Fibroblast of upper back skin (primary cell): ENCODE measurements around the gene FAM89B.

Experiments used
- DNase-seq: peaks from one replicate; pipeline ENCODE4 v3.0.0-alpha.2; 2013

FAM89B gene

GRCh38 chr11:65591939-65592857 lies 19.9 kb downstream of the FAM89B start:
- DNase-seq, result peak; percentile 59

DNA sequence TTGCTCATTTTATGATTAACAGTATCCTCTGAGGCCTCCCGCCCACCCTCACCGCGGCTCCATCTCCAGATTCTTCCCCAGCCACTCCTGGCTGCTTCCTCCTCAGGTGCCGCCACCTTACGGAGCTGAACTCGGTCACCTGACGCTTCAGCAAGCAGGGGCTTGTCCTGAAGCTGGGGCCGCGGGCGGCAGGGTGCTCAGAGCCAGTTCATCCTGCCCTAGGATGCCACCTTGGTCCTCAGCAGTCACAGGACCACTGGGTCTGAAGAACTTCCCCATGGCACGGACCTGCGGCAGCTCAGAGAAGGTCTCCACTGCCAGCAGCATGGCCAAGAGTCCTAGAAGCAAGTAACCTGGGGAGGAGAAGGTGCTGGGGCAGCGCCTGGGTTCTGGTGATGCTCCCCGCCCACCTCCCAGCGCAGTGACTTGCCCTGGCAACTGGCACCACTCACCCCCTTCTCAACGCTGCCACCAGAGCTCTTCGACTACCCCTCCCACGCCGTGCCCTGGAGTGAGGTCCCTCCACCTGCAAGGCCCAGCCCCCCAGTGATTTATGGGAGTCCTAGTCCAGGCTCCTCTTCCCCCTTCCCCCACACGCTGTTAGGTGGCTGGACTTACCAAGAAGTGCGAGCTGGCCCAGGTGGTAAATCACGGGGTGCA lies 20.6 kb downstream of the FAM89B start:
- DNase-seq, result no peak

GRCh38 chr11:65593518-65594414 lies 21.4 kb downstream of the FAM89B start:
- no peak for DNase-seq

- DNase-seq, result no peak
Measured at GRCh38 chr11:65595131-65595530, 22.8 kb downstream of the FAM89B start.

DNA sequence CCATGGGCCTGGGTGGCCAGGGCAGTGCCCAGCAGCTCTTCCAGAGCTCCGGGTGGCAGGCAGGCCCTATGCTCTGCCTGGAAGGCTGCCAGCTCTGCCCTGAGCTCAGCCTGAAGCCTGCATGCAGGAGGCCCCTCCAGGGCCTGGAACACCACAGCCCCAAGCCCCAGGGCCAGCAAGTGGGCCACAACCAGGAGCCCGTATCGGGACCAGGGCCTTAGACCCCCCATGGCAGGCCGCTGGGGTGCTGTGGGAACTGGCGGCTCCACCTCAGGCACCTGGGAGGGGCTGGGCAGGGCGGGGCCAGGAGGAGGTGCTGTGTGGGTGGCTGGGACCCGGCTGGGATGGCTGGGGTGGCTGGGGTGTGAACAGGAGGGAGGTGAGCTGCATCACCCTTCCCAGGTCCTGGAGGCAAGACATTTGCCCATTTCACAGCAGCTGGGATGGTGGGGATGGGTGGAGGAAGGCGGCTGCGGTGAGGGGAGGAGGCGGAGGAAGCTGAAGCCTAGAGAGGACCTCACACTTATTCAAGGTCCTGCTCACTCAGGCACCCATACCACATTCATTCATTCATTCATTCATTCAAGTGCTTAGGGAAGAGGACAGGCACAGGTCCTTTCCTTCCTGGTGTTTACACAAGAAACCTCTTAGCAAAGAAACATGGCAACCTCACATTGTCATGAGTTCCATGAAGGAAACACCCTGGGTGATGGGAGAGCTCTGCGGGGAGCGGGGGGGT lies 23.4 kb downstream of the FAM89B start, which contains the start of gene KCNK7:
Gene KCNK7, minus strand, starts transcription at position 258 of the 739 bp plus-strand sequence. Its CDS starts 28 bp downstream, at position 230.
- DNase-seq, result no peak

DNA sequence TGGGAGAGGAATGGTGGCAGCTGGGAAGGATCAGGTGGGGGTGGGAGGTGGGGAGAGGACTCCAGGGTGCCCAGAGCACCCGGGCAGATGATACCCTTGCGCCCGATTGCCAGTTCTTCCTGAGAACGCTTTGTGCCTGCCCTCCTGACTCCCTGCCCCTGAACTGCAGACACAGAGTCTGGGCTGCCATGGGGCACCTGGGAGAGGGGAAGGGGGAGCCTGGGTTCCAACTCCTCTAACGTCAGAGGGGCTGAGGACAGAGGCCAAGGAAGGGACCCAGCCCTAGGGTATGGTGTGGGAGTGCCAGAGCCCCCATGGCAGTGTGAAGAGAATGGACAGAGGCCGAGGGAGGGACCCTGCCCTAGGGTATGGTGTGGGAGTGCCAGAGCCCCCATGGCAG lies 24.2 kb downstream of the FAM89B start:
- DNase-seq, result no peak

- DNase-seq, result no peak
Measured at GRCh38 chr11:65598258-65598699, 25.9 kb downstream of the FAM89B start.

- DNase-seq, result no peak
Measured at GRCh38 chr11:65599216-65599954, 27.0 kb downstream of the FAM89B start.

DNA sequence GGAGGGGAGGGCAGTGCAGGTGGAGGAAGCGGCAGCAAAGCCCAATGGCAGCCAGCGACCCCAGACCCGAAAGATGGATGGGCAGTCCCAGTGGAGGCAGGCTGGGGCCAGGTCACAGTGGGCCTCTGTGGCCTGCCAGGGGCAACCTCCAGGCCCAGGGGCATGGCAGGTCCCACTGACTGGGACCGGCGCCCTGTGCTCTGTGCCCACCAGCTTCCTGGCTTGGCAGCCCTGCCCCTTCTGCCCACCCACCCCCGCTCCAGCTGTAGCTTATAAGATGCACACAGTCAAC lies 27.6 kb downstream of the FAM89B start:
- no peak for DNase-seq

- no peak for DNase-seq
Measured at GRCh38 chr11:65604258-65604657, 31.9 kb downstream of the FAM89B start.

GRCh38 chr11:65606876-65607613 lies 34.7 kb downstream of the FAM89B start:
- DNase-seq, result peak; percentile 96

- no peak for DNase-seq
Measured at GRCh38 chr11:65607614-65608426, 35.5 kb downstream of the FAM89B start.

DNA sequence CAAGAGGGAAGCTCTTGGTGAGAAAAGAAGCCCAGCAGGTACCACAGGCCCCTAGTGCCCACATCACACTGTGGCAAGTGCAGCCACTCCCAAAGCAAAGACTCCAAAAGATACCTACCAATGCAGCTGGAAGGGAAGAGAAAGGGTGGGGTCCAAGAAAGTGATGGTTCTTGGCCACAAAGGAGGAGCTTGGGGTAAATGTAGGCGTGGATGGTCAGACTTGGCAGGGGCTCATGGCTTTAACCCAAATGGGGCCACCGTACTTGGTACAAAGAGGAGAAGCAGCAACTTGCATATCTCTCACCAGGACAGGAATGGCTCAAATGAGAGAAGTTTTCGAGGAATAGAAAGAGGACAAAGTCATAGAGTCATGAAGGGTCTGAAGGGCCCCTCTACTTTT lies 36.9 kb downstream of the FAM89B start:
- DNase-seq, result no peak

GRCh38 chr11:65609665-65610064 lies 37.3 kb downstream of the FAM89B start:
- no peak for DNase-seq

DNA sequence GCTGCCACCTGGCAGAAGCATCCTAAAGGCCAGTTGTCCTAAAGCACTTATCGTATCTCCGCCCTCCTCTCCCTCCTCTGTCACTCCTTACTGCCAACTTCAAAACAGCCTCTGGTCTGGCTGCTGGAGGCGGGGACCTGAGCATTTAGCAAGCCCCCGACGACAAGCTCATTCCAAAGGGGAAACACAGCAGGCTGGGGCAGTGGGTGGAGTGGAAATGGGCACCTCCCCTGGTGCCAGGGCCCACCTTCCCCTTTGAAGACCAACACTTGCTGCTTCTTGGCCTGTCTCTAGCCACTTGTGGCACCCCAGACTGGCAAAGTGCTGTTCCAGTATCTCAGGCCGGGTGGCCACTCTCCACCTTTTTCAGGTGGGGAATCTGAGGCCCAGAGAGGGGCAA lies 38.1 kb downstream of the FAM89B start:
- DNase-seq, result no peak

DNA sequence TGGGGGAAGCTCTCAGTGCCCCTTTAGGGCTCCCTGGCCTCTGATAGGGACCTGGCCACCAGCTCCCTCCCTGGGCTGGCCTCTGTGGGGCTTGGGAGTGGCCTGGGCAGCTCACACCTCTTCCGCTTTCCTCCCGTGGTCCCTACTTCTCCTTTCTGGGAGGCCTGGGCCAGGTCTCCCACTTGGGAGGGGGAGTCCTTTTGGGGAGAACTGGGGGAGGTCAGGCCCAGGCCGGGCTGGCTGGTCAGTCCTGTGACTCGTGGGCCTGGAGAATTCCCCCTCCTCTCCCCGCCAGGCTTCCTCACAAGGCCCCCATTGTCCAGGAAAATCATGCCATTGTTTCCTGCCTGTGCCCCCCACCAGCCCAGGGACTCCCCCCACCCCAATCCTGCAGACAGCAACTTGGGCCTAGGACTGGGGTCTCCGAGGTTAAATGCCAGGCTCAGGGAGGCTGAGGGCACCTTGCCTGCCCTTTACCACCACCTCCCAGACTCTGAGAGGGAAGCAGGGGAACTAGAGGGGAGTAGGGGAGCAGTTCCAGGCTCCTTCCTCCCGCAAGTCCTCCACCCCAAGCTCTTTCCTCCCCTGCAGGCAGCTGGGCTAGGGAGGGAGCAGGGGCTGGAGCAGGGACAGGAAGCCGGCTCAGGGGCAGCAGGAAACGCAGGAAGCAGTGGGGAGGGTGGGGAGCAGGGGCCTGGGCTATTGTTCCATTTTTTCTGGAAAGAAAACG lies 38.9 kb downstream of the FAM89B start:
- no peak for DNase-seq

GRCh38 chr11:65611758-65612603 lies 39.6 kb downstream of the FAM89B start:
- peak; percentile 27 for DNase-seq

GRCh38 chr11:65612691-65613090 lies 40.4 kb downstream of the FAM89B start:
- DNase-seq, result no peak
